Loucy (cell line): ENCODE data around the gene NOC2L.

Source experiments
- EZH2phosphoT487 ChIP-seq: fragments of 200-600 bp; IDR thresholded peaks from 2 replicates; pipeline ENCODE4 v1.6.1; 2018; ENCODE audit warnings: antibody characterized with exemption, mild to moderate bottlenecking, moderate library complexity, borderline replicate concordance
- TF ChIP-seq, protein P1 (sequence below): fragments of 200-600 bp; sonication (generic); conservative IDR thresholded peaks from 2 replicates; pipeline ENCODE4 v1.5.1; 2014; ENCODE audit warnings: mild to moderate bottlenecking, antibody characterized with exemption, low read length

DNA sequence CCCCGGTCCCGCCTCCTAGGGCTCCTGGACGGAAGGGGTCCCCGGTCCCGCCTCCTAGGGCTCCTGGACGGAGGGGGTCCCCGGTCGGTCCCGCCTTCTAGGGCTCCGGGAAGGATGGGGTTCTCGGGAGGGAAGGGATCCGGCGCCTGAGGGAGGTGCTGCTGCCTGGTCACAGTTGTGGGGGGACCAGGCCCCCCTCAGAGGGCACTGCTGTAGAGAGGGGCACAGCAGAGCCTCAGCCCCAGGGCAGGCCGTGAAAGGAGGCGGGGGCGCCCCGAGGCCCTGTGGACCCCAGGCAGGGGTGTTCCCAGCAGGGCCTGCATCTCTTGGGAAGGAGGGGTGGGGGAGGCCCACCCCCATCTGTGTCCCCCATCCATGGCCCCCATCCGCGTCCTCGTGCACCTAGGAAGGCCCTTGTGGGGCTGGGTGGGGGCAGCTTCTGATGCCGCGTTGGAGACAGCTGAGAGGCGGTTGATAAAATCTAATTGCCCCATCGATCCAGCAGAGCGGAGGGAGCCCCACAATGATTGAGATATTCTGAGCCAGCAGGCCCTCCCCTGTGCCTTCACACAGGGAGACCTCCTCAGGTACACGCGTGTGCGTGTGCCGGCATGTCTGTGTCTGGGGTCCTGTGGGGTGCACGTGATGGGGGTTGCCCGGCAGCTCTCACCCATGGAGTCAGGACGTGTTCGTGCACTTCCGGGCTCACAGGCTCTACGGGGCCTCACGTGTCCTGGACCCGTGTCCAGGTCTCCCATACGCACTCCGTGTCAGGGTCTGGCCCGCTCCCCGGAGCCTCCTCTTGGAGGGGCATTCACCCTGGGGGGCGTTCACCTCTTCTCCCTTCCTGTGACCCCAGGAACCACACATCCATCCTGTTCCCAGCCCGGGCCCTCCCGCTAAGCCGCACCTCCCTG is 22.4 kb downstream of the NOC2L start:
- TF ChIP-seq, protein P1, sequence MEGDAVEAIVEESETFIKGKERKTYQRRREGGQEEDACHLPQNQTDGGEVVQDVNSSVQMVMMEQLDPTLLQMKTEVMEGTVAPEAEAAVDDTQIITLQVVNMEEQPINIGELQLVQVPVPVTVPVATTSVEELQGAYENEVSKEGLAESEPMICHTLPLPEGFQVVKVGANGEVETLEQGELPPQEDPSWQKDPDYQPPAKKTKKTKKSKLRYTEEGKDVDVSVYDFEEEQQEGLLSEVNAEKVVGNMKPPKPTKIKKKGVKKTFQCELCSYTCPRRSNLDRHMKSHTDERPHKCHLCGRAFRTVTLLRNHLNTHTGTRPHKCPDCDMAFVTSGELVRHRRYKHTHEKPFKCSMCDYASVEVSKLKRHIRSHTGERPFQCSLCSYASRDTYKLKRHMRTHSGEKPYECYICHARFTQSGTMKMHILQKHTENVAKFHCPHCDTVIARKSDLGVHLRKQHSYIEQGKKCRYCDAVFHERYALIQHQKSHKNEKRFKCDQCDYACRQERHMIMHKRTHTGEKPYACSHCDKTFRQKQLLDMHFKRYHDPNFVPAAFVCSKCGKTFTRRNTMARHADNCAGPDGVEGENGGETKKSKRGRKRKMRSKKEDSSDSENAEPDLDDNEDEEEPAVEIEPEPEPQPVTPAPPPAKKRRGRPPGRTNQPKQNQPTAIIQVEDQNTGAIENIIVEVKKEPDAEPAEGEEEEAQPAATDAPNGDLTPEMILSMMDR: no peak
- TF ChIP-seq EZH2phosphoT487: no peak
